ENCODE measurements around the gene EIF4E2.

The EIF4E2 gene

GRCh38 chr2:232573771-232574435, 23.4 kb downstream of the EIF4E2 start:
- Histone ChIP-seq H3K9me3 (no peaks in the 10 kb centered on the region), H3K36me3 (peaks cover 20 to 69% (median 67%) of the 10 kb centered on the region in 3 donors), H3K27ac (no peak overlapping the region), H3K4me3 (no peak overlapping the region), H3K27me3 (no peaks in the 10 kb centered on the region), H3K4me1 (no peaks in the 10 kb centered on the region)
- no peak for TF ChIP-seq CTCF (IDR thresholded peaks at IDR 0.05)
- intact Hi-C loops (cut with DNase I; ENCODE audit: low total_unique reads), result no loop called here
- DNase-seq, result no peak

- Histone ChIP-seq H3K27ac (no peak overlapping the region), H3K36me3 (peaks cover 11 to 64% (median 64%) of the 10 kb centered on the region in 3 donors), H3K4me1 (no peaks in the 10 kb centered on the region), H3K9me3 (no peaks in the 10 kb centered on the region), H3K27me3 (no peaks in the 10 kb centered on the region), H3K4me3 (no peak overlapping the region)
- no peak for DNase-seq
- intact Hi-C loops (cut with DNase I; ENCODE audit: low total_unique reads), result no loop called here
- TF ChIP-seq CTCF (IDR thresholded peaks at IDR 0.05), result no peak
These were observed 24.4 kb downstream of the EIF4E2 start for GRCh38 chr2:232574674-232575403.

GRCh38 chr2:232575404-232575746, 24.9 kb downstream of the EIF4E2 start:
- no peak for TF ChIP-seq CTCF (IDR thresholded peaks at IDR 0.05)
- no peaks in the 10 kb centered on the region for H3K4me1 ChIP-seq
- no peak overlapping the region for H3K4me3 ChIP-seq
- intact Hi-C loops (cut with DNase I; ENCODE audit: low total_unique reads), result no loop called here
- H3K27ac ChIP-seq, result no peak overlapping the region
- H3K36me3 ChIP-seq, result peaks cover 8 to 64% (median 59%) of the 10 kb centered on the region in 3 donors
- H3K9me3 ChIP-seq, result no peaks in the 10 kb centered on the region
- no peaks in the 10 kb centered on the region for H3K27me3 ChIP-seq
- no peak for DNase-seq

- Histone ChIP-seq H3K27me3 (no peaks in the 10 kb centered on the region), H3K27ac (no peak overlapping the region), H3K36me3 (peaks cover 19 to 65% (median 59%) of the 10 kb centered on the region in 3 donors), H3K4me3 (no peak overlapping the region), H3K9me3 (no peaks in the 10 kb centered on the region), H3K4me1 (no peaks in the 10 kb centered on the region)
- no peak for DNase-seq
- intact Hi-C loops (cut with DNase I; ENCODE audit: low total_unique reads), result no loop called here
- TF ChIP-seq CTCF (IDR thresholded peaks at IDR 0.05), result no peak
These were observed 26.5 kb downstream of the EIF4E2 start for GRCh38 chr2:232576995-232577394.

GRCh38 chr2:232577841-232578240, 27.4 kb downstream of the EIF4E2 start:
- H3K4me3 ChIP-seq, result no peak overlapping the region
- intact Hi-C loops (cut with DNase I; ENCODE audit: low total_unique reads), result no loop called here

More at GRCh38 chr2:232577841-232578240, 27.4 kb downstream of the EIF4E2 start:
- H3K4me1 ChIP-seq, result no peaks in the 10 kb centered on the region
- H3K36me3 ChIP-seq, result peaks cover 27 to 65% (median 58%) of the 10 kb centered on the region in 3 donors
- no peaks in the 10 kb centered on the region for H3K27me3 ChIP-seq
- no peak for DNase-seq
- no peak for TF ChIP-seq CTCF (IDR thresholded peaks at IDR 0.05)
- no peak overlapping the region for H3K27ac ChIP-seq
- no peaks in the 10 kb centered on the region for H3K9me3 ChIP-seq

All from tibial artery (tissue), 4 donors.